T-helper 2 cell treated with Interferon-gamma antibody and Interleukin-4, amounts not matched to agents 100 ng/mL and 5 ng/mL, for 36 hours (primary cell): Measurements from ENCODE around the gene PMPCA. TPM values are rescaled to one million over a fixed set of nuclear protein-coding genes. Genes with fewer than 3 reads are reported as not detected.
"Not testable (repeated sequence)": the region's sequence is repeated elsewhere in the genome, so short reads cannot be mapped to it uniquely, and the experiment has no call there.

Source experiments
- intact Hi-C: fragments of 100-400 bp; cut with micrococcal nuclease; formaldehyde crosslinking; loops from one replicate; pipeline ENCODE4 v1.15.1; 2023
- total RNA-seq: library from RNA; stranded (reverse); gene quantifications from 2 replicates; pipeline ENCODE4 v1.2.3, GENCODE V29; 2022

PMPCA gene
- total RNA-seq, 1 donor from 2014 or later: 58.5 TPM

DNA sequence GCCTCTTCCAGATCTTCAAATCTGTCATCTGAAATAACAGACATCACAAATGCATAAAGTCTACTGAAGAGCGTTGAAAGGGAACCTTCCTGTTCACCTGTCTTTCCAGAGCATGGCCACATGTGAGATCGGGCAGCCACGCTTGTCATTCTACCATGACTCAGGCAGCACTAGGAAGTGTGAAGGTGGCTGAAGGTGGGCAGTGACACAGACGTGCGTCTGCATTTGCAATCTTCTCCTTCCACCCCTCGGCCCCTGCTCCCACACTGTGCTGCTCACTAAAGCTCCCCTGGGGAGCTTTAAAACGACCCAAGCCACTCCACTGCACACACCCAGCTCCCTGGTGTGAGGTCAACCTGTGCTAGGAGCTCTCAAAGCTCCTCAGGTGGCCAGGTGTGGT, 2.5 kb upstream of the PMPCA start:
- intact Hi-C loops: loop anchor here (10.0 kb wide), 1 partner anchor 127 kb away; no protein-coding TSS in a partner anchor

DNA sequence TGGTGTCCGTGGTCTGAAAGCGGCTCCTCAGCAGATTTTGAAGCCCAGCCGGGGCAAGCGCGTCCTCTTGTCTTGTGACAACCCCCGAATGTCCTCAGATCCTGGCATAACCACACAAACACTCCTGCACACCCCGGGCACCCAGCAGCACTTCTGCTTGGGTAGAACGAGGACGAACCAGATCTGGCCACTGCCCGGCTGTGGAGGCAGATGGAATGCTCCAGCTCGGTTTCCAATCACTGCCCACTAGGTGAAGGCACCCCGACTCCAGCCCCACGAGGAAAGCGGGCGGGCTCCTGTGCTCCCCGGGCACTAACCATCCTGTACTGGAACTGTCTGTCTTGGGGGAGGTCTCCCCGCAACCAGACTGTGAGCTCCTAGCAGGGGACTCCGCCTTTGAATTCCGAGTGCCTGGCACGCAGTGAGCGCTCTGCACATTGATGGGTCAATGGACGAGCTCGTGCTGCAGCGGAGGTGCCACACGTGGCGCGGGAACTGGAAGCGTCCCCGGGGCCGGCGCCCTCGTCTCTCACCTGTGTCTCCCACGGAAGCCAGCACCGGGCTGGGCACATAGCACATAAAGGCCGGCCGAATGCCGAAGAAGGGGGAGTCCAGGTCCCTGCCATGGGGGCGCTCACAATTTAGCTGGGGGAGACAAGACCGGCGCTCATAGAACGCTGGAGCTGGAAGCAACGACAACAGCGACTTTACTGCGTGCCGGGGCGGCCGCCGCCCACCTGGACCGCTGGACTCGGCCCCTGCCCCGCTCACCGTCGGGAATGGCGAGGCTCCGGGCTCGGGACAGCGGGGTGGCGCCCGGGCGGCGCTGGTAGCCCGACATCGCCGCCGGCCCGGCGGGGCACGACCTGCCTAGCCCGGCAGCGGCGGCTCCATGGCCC, 652 bp upstream of the PMPCA start:
- intact Hi-C loops: loop anchor here (1.0 to 10.0 kb wide), 3 partner anchors 10 to 125 kb away; partner anchors contain the start of genes SEC16A and SNAPC4

DNA sequence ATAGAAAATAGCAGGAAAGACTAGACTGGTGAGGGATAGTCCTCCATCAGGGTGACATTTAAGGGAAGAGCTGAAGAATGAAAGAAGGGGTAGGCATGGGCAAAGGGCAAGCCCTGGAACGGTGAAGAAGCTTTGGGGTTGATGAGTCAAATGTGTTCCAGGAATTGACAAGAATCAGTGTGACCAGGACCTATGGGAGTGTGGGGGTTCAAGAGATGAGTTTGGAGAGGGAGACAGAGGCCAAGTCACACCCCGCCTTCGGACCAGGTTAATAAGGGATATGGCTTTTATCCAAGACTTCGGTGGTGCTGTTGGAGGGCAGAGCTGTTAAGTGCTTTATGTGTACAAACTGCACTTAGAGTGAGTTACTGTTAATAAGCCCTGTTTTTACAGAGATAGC, 920 bp downstream of the PMPCA start:
- intact Hi-C loops: no loop called here

DNA sequence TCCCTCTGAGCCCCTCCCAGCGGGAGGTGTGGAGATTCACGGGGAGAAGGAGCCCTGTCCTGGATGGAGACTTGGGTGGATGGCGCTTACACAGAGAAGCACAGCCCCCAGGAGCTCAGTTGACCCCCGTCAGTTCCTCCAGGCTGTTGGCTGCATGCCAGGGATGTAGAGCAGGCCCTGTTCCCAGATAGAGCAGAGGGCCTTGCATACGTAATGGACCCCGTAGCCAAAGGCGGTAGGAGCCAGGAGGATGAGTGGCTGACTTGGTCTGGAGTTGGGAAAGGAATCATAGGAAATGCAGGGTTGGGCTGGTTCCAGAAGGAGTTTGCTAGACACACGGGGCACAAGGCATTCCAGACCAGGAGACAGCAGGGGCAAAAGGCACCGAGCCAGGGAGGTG, 2.5 kb downstream of the PMPCA start:
- intact Hi-C loops: no loop called here

DNA sequence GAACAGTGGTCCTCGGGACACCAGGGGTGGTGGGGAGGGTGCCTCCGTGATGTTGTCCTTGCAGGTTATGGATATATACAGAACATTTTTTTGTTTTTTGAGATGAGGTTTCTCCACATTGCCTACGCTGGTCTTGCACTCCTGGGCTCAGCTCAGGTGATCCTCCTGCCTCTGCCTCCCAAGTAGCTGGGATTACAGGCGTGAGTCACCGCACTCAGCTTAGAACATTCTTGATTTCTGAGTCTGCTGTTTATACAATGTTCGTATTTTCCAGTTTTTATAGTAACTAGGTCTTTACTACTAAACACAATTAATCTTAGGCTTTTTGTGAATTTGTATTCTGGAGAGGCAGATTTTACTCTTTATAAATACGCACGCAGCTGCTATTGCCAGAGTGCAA, 6.0 kb downstream of the PMPCA start:
- intact Hi-C loops: no loop called here

DNA sequence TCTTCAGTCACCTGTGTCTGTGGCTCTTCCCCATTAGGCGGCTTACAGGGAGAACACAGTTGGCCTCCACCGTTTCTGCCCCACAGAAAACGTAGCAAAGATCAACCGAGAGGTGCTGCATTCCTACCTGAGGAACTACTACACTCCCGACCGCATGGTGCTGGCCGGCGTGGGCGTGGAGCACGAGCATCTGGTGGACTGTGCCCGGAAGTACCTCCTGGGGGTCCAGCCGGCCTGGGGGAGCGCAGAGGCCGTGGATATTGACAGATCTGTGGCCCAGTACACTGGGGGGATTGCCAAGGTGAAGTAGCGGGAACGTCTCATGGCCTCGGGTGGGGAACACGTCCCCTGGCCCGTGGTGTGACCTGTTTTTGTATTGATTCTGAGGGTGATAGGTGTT, 6.5 kb downstream of the PMPCA start:
- intact Hi-C loops: no loop called here

DNA sequence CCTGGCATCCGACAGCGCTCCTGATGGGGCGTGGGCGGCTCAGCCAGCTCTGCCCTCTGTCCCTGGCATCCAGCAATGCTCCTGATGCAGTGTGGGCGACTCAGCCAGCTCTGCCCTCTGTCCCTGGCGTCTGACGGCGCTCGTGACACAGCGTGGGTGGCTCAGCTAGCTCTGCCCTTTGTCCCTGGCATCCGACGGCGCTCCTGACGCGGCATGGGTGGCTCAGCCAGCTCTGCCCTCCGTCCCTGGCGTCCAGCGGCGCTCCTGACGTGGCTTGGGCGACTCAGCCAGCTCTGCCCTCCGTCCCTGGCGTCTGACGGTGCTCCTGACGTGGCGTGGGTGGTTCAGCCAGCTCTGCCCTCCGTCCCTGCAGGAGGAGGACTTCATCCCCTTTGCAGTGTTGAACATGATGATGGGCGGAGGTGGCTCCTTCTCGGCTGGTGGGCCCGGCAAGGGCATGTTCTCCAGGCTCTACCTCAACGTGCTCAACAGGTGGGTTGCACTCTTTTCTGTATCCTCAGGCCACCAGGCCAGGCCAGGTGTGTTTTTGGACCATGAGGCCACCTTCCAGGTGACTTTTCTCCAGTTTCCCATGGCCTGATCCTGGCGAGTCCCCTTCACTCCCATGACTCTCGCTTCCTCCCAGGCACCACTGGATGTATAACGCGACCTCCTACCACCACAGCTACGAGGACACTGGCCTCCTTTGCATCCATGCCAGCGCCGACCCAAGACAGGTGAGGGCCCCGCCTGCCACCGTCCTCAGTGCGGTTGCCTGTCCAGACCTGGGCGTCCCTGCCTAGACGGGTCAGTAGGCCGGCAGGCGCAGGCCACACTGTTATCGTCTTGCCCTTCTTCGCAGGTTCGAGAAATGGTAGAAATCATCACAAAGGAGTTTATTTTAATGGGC, 8.0 kb downstream of the PMPCA start:
- intact Hi-C loops: no loop called here

DNA sequence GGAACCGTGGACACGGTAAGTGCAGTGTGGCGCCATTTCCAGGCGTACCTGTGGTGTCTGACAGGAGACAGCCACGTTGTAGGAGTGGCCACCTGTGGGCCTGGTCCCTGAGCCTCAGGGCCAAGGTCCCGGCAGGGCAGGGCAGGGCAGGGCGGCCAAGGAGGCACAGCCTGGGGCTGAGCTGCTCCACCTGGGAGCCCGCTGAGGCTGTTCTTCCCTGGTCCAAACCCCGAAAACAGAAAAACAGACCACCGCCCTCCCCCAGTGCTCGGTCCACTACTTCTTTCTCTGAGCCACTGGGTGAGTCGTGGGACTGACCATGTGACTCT, 8.6 kb downstream of the PMPCA start:
- intact Hi-C loops: no loop called here

DNA sequence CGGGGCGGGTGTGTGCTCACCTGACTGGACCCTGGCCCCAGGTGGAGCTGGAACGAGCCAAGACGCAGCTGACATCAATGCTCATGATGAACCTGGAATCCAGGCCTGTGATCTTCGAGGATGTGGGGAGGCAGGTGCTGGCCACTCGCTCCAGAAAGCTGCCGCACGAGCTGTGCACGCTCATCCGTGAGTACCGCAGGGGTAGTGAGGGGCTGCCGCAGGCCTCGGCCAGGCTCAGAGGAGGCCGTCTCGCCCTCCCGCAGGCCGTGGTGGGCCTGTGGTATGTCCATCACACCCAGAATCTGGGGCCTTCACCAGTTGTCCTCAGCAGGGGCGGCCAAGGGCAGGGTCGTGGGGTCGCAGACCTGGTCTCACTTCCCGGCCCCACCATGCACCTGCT, 11.3 kb downstream of the PMPCA start:
- intact Hi-C loops: no loop called here

DNA sequence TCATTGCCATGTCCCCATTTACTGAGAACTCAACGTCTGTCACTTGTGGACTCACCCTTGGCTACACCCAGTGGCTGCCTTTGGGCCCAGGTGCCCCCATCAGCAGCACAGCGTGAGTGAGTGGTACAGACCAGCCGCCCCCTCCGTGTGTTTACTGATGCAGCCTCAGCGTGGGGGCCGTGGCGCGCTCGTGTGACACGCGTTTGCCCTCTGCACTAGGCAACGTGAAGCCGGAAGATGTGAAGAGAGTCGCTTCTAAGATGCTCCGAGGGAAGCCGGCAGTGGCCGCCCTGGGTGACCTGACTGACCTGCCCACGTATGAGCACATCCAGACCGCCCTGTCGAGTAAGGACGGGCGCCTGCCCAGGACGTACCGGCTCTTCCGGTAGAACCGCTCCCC, 12.4 kb downstream of the PMPCA start:
- intact Hi-C loops: no loop called here

DNA sequence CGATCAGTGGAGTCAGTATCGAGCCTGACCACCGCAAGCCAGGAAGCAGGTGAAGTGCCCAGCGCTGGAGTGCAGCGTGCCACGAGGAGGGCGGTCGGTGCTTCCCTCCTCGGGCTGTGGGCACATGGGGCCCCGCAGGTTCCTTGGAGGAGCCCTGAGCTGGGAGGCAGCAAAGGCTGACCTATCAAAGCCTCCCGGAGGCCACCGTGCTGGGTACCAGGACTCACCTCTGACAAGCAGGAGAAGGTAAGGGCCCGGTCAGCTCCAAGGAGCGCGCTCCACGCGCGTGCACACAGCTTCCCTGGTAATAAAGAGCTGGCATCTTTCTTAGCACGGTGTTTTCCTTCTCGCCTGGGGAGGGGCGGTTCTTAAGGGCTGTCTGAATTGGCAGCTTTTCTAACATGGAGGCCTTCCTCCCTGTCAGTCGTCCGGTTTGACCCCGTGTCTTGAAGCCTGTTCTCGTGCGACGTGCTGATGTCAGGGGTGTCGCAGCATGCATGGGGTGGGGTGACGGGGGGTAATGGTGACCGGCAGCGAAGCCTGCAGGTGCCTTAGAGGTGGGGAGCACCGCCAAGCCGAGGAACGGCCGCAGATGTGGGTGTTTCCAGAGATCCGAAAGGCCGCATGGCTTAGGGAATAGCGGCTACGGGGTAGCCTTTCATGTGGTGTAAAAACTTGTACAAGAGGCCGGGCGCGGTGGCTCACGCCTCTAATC, 13.1 kb downstream of the PMPCA start:
- intact Hi-C loops: no loop called here

DNA sequence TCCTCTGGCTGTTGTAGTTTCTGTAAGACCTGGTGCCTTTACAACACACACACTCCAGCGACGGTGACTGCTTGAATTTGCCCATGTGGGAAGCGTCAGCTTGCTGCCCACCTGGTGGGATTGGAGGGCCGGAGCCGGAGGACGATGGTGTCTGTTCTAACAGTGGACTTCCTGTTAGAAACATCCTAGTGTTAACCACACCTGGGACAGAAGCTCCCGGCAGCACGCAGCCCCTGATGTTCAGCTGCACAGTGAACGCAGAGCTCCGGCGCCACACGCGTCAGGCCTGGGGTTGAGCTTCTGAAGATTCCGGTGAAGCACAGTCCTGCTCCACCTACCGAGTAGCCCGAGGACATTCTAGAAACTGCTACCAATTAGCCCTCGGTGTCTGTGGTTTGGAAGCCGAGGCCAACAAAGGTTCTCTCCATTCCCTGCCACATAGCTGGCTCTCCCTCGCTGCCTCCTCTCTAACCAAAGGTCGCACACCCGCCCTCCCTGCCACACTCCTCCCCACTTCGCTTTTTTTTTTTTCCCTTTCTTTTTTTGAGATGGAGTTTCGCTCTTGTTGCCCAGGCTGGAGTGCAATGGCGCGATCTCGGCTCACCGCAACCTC, 14.4 kb downstream of the PMPCA start:
- intact Hi-C loops: no loop called here

DNA sequence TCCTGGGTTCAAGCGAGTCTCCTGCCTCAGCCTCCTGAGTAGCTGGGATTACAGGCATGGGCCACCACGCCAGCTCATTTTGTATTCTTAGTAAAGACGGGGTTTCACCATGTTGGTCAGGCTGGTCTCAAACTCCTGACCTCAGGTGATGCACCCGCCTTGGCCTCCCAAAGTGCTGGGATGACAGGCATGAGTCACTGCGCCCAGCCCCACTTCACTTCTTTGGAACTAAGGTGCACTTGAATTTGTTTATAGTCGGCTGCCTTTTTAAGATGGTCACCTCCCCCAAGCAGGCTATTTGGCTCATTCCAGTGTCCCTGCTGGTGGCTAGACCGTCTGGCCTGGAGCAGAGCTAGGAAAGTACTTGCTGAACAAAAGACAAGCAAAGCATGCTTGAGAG, 14.9 kb downstream of the PMPCA start:
- intact Hi-C loops: not testable (repeated sequence)

DNA sequence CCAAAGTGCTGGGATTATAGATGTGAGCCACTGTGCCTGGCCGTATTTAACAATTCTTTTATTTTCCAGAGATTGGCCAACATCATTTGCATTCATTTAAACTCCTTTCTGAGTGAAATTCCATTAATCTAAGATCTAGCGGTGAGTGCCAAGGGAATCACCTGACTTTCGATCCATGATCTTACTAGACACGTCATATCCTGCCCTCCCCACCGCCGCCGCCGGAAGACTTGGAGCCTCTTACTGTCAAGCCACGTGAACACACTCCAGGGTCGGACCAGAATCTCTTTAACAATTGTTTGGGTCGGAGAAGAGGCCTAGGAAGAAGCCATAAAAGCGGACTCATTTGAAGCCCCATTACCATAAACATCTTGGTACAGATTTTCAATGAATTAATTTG, 16.3 kb downstream of the PMPCA start:
- intact Hi-C loops: no loop called here

DNA sequence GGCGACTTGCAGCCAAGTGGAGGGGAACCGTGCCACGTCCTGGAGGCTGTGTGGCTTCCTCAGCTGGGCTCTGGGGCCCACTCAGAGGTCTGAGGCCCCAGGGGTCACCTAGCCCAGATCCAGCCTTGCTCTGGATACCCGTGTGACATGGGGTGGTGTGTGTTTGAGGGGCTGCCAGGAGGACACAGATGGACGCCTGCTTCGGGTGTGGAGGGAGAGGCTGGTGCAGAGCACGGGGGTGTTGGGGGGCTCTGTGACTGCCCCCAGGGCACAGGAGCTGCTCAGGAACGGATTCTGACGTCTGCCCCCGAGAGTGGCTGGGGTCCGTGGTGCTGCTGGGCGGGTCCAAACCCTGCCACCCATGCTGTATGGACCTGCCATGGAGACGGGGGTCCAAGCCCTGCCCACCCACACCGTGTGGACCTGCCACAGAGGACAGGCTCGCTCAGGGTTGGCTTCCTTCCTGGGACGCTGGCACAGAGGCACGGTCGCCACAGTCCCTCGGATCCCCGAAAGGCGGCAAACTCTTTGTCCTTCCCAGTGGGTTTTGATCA, 18.7 kb downstream of the PMPCA start:
- intact Hi-C loops: no loop called here

DNA sequence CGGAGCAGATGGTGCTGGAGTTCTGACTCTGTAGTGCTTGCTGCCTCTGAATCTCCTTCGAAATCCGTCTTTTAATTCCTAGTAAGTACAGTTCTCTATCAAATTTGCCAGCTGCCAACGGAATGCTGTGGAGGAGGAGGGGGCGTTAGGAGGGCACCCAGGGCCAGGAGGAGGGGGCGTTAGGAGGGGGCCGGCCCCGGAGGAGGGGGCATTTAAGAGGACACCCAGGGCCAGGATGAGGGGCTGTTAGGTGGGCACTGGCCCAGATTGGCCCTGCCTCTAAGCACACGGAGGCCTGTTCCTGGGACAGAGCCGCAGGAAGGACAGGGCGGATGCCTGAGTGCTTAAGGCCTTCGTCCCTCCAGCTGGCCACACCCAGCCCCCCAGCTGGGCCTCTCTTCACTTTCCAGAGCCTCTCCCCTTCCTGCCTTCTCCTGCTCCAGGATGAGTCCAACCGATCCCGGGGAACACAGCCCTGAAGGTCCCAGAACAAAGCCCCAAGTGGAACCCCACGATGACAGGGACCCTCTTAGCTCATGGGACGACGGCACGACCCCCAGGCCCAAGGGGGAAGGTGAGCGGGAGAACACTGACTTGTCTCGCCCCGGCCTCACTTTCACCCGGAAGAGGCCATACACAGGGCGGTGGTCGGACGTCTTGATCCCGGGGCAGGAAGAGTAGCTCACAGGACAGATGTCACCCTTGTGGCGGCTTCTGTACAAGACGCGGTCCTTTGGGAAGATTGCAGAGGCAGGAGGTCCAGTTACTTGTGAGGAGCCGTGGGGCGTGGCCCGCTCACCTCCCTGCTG, 19.4 kb downstream of the PMPCA start:
- intact Hi-C loops: no loop called here

DNA sequence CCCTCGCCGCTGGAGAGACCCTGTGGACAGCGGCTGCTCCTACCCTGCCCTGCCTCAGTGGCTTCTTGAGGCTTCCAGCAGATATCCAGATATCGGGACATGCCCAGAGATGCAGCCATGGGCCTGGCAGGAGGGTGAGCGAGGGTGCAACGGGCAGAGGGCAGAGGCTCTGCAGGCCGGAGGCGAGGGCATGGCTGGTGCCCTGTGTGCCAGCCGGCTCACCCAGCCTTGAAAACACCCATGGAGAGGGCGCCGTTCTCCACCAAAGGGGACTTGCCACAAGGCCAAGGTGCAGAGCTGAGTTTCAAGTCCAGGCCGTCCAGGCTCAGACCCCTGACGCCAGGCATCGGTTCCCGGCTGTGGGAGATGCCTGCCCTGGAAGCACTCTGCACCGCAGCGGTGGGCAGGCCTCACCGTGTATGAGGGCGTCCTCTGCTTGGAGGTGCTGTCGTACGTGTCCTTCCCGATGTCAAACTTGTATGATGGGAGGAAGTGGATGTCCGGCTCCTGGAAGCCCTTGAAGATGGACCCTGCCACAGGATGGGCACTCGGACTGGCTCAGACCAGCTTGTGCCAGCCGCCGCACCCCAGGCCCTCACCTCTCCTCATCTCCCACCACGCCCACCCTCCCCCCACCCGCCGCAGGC, 20.3 kb downstream of the PMPCA start:
- intact Hi-C loops: no loop called here

DNA sequence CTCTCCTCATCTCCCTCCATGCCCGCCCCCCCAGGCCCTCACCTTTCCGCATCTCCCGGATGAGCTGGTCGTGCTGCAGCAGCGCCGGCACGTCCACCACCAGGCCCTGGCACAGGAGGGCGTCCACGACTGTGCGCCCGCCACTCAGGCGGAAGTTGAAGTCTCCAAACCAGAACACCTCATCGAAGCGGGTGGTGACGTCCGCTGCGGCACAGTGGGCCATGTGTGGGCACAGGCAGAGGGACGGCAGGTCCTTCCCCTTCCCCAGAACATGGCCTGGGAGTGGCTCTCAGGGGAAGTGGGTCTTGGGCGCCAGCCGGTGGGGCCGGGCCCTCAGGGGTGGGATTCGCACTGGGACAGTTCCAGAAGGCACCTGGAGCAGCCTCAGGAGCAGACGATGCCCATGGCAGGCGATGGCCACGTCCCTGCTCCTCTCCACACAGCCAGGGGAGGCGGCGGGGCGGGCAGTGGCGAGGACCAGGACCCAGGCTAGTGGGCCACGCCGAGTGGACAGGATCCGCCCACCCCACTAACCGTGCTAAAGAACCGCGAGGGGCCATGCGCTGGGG, 21.4 kb downstream of the PMPCA start:
- intact Hi-C loops: no loop called here

DNA sequence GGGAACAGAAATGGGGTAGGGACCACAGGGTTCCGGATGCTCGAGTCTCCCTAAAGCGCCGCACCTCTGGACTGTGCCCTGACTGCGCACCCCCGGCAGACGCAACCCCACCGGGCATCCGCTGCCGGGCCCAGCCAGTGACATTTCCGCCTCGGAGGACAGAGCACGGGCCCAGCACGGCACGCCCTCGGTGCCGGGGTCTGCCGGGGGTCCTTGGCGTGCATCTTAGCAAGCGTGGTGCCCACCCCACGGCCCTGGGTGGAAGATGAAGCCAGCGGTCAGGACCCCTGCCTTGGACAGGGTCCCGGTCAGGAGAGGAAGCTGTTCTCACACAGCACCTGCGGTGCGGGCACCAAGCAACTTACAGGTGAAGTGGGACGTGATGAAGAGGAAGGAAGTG, 22.1 kb downstream of the PMPCA start:
- intact Hi-C loops: no loop called here
